ENCODE results near the gene SPOPL.

DNA sequence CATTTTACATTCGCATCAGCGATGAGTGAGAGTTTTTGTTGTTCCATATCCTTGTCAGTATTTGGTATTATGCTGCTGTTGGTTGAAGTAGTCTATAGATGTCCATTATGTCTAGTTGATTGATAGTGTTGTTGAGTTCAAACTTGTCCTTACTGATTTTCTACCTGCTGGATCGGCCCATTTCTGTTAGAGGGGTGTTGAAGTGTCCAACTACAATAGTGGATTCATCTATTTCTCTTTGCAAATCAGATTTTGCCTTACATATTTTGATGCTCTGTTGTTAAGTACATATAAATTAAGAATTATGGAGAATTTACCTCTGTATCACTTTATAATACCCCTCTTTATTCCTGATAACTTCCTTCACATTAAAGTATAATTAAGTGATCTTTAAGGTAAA, 8.7 kb downstream of the SPOPL start:
- TF ChIP-seq, protein P1, sequence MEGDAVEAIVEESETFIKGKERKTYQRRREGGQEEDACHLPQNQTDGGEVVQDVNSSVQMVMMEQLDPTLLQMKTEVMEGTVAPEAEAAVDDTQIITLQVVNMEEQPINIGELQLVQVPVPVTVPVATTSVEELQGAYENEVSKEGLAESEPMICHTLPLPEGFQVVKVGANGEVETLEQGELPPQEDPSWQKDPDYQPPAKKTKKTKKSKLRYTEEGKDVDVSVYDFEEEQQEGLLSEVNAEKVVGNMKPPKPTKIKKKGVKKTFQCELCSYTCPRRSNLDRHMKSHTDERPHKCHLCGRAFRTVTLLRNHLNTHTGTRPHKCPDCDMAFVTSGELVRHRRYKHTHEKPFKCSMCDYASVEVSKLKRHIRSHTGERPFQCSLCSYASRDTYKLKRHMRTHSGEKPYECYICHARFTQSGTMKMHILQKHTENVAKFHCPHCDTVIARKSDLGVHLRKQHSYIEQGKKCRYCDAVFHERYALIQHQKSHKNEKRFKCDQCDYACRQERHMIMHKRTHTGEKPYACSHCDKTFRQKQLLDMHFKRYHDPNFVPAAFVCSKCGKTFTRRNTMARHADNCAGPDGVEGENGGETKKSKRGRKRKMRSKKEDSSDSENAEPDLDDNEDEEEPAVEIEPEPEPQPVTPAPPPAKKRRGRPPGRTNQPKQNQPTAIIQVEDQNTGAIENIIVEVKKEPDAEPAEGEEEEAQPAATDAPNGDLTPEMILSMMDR (IDR thresholded peaks at IDR 0.05): no peak
- TF ChIP-seq POLR2A (IDR thresholded peaks at IDR 0.05): no peak
